IPS-NIHi11 (cell line): Measurements from ENCODE around the gene TCERG1L.
"Not testable (repeated sequence)": the region's sequence is repeated elsewhere in the genome, so short reads cannot be mapped to it uniquely, and the experiment has no call there.

ENCODE experiments used
- DNase-seq: peaks from one replicate; pipeline ENCODE4 v3.0.0; 2012; ENCODE audit warnings: mixed read lengths, low spot score

TCERG1L gene

GRCh38 chr10:131165092-131165491 lies 146.4 kb downstream of the TCERG1L start:
- no peak for DNase-seq

- no peak for DNase-seq
Observed at GRCh38 chr10:131162866-131163843, 148.4 kb downstream of the TCERG1L start.

GRCh38 chr10:131162211-131162610 lies 149.3 kb downstream of the TCERG1L start:
- no peak for DNase-seq

GRCh38 chr10:131161087-131161486 lies 150.4 kb downstream of the TCERG1L start:
- DNase-seq = no peak

- DNase-seq = no peak
Observed at GRCh38 chr10:131160219-131160875, 151.2 kb downstream of the TCERG1L start.

- no peak for DNase-seq
Observed at GRCh38 chr10:131159771-131160170, 151.8 kb downstream of the TCERG1L start.

GRCh38 chr10:131158695-131159094 lies 152.8 kb downstream of the TCERG1L start:
- no peak for DNase-seq

GRCh38 chr10:131157899-131158298 lies 153.6 kb downstream of the TCERG1L start:
- no peak for DNase-seq

GRCh38 chr10:131155876-131156230 lies 155.7 kb downstream of the TCERG1L start:
- DNase-seq = no peak

- no peak for DNase-seq
Observed at GRCh38 chr10:131155218-131155875, 156.2 kb downstream of the TCERG1L start.

- DNase-seq = no peak
Observed at GRCh38 chr10:131154306-131155025, 157.1 kb downstream of the TCERG1L start.

- not testable (repeated sequence) for DNase-seq
Observed at GRCh38 chr10:131152456-131152855, 159.1 kb downstream of the TCERG1L start.

- DNase-seq = no peak
Observed at GRCh38 chr10:131150126-131150525, 161.4 kb downstream of the TCERG1L start.

- DNase-seq = no peak
Observed at GRCh38 chr10:131149586-131149985, 161.9 kb downstream of the TCERG1L start.

GRCh38 chr10:131149111-131149510 lies 162.4 kb downstream of the TCERG1L start:
- no peak for DNase-seq

- no peak for DNase-seq
Observed at GRCh38 chr10:131148270-131148669, 163.3 kb downstream of the TCERG1L start.

- DNase-seq = no peak
Observed at GRCh38 chr10:131147301-131147975, 164.1 kb downstream of the TCERG1L start.

- DNase-seq = no peak
Observed at GRCh38 chr10:131146790-131147189, 164.7 kb downstream of the TCERG1L start.

GRCh38 chr10:131145756-131146155 lies 165.8 kb downstream of the TCERG1L start:
- no peak for DNase-seq

GRCh38 chr10:131144711-131145375 lies 166.7 kb downstream of the TCERG1L start:
- no peak for DNase-seq

GRCh38 chr10:131144196-131144595 lies 167.3 kb downstream of the TCERG1L start:
- no peak for DNase-seq
